ENCODE data around the gene SYNRG. TPM values are rescaled to one million over a fixed set of nuclear protein-coding genes. Genes with fewer than 3 reads are reported as not detected.

SYNRG gene
- total and polyA plus RNA-seq, 2 of the 13 experiments (the other 11 are each of a cell fraction or from before 2014, with no cell fraction given) = 7.3 to 8.7 TPM

- TF ChIP-seq ZBTB49 (CRISPR knock-in tag; IDR thresholded peaks at IDR 0.05; ENCODE audit: borderline replicate concordance) = no peak
- no peak for TF ChIP-seq ZFP62 (CRISPR knock-in tag; IDR thresholded peaks at IDR 0.05)
- no peak for TF ChIP-seq NFYB (CRISPR knock-in tag; IDR thresholded peaks at IDR 0.05)
- TF ChIP-seq CERS6 (CRISPR knock-in tag; IDR thresholded peaks at IDR 0.05) = no peak
- TF ChIP-seq ZNF597 (CRISPR knock-in tag; IDR thresholded peaks at IDR 0.05) = no peak
- 0 out of 2 replicates have a peak, but pooled peaks have one; percentile 21 for TF ChIP-seq ZNF792 (CRISPR knock-in tag; IDR thresholded peaks at IDR 0.05)
- no peak for TF ChIP-seq ZNF713 (CRISPR knock-in tag; IDR thresholded peaks at IDR 0.05)
- no peak; the same call in 1 of the 2 replicates for TF ChIP-seq SNAPC5 (CRISPR knock-in tag; IDR thresholded peaks at IDR 0.05; ENCODE audit: borderline replicate concordance)
- TF ChIP-seq FOXA1 (IDR thresholded peaks at IDR 0.05) = no peak
- TF ChIP-seq FOXA1 (CRISPR knock-in tag; IDR thresholded peaks at IDR 0.05) = peak; percentile 53
- TF ChIP-seq RARG (CRISPR knock-in tag; IDR thresholded peaks at IDR 0.05; ENCODE audit: low read depth) = peak; percentile 57; the same call in 1 of the 2 replicates
- peak; percentile 98 for TF ChIP-seq TFAP4 (IDR thresholded peaks at IDR 0.05; ENCODE audit: borderline replicate concordance, low read depth)
- TF ChIP-seq MEF2D (CRISPR knock-in tag; IDR thresholded peaks at IDR 0.05) = no peak
- TF ChIP-seq MED1 (CRISPR knock-in tag; IDR thresholded peaks at IDR 0.05) = peak; percentile 68
- TF ChIP-seq CENPX (CRISPR knock-in tag; IDR thresholded peaks at IDR 0.05) = no peak
- peak; percentile 92 for TF ChIP-seq MEIS2 (CRISPR knock-in tag; IDR thresholded peaks at IDR 0.05)
- peak; percentile 72; the same call in 1 of the 2 replicates for TF ChIP-seq RFXAP (CRISPR knock-in tag; IDR thresholded peaks at IDR 0.05; ENCODE audit: borderline replicate concordance)
- no peak for TF ChIP-seq ZNF737 (CRISPR knock-in tag; IDR thresholded peaks at IDR 0.05; ENCODE audit: borderline replicate concordance)
- peak; percentile 26; the same call in 1 of the 2 replicates for TF ChIP-seq MTERF4 (CRISPR knock-in tag; IDR thresholded peaks at IDR 0.05)
- TF ChIP-seq NCOA2 (CRISPR knock-in tag; IDR thresholded peaks at IDR 0.05) = peak; percentile 42; the same call in 1 of the 2 replicates
- no peak for TF ChIP-seq ZNF224 (CRISPR knock-in tag; IDR thresholded peaks at IDR 0.05)
- TF ChIP-seq BRD4 (CRISPR knock-in tag; IDR thresholded peaks at IDR 0.05) = peak; percentile 51; the same call in 1 of the 2 replicates
- peak; percentile 83; the same call in 1 of the 2 replicates for TF ChIP-seq TBX2 (CRISPR knock-in tag; IDR thresholded peaks at IDR 0.05; ENCODE audit: borderline replicate concordance)
- peak; percentile 23; the same call in 1 of the 2 replicates for TF ChIP-seq CCDC6 (CRISPR knock-in tag; IDR thresholded peaks at IDR 0.05)
These were observed at the start of gene SYNRG (continued) for GRCh38 chr17:37609170-37610040.

All from HepG2 (cell line).